GDM1 (cell line): ENCODE results near the gene ITGB4.

Experiments
- DNase-seq: peaks from one replicate; lab custom pipeline; 2025; lab: John Stamatoyannopoulos, UW

Gene ITGB4

GRCh38 chr17:75697651-75698291 is 23.5 kb upstream of the ITGB4 start:
- DNase-seq, result no peak

GRCh38 chr17:75698659-75699058 is 22.6 kb upstream of the ITGB4 start:
- DNase-seq, result no peak

GRCh38 chr17:75701288-75701687 is 20.0 kb upstream of the ITGB4 start:
- no peak for DNase-seq

GRCh38 chr17:75703191-75703590 is 18.1 kb upstream of the ITGB4 start:
- DNase-seq, result no peak

- DNase-seq, result no peak
Observed at GRCh38 chr17:75703591-75703990, 17.7 kb upstream of the ITGB4 start.

- no peak for DNase-seq
Observed at GRCh38 chr17:75704963-75705875, 16.0 kb upstream of the ITGB4 start.

GRCh38 chr17:75706042-75706728 is 15.1 kb upstream of the ITGB4 start:
- DNase-seq, result no peak

GRCh38 chr17:75707079-75707571 is 14.1 kb upstream of the ITGB4 start:
- no peak for DNase-seq

GRCh38 chr17:75712446-75712845 is 8.8 kb upstream of the ITGB4 start:
- no peak for DNase-seq

GRCh38 chr17:75719732-75720131 is 1.5 kb upstream of the ITGB4 start:
- no peak for DNase-seq

GRCh38 chr17:75721463-75722011 is 278 bp downstream of the ITGB4 start:
- DNase-seq, result no peak

- DNase-seq, result no peak
Observed at GRCh38 chr17:75722076-75722475, 817 bp downstream of the ITGB4 start.

GRCh38 chr17:75722542-75723095 is 1.4 kb downstream of the ITGB4 start:
- no peak for DNase-seq

- no peak for DNase-seq
Observed at GRCh38 chr17:75723171-75723930, 2.1 kb downstream of the ITGB4 start.

- DNase-seq, result no peak
Observed at GRCh38 chr17:75724016-75725003, 3.1 kb downstream of the ITGB4 start.

GRCh38 chr17:75725504-75725903 is 4.2 kb downstream of the ITGB4 start:
- no peak for DNase-seq

- DNase-seq, result no peak
Observed at GRCh38 chr17:75727391-75727790, 6.1 kb downstream of the ITGB4 start.

GRCh38 chr17:75729351-75729750 is 8.1 kb downstream of the ITGB4 start:
- DNase-seq, result no peak

GRCh38 chr17:75730065-75730464 is 8.8 kb downstream of the ITGB4 start:
- no peak for DNase-seq
